Measurements from ENCODE around the gene GRIN3B.

The GRIN3B gene

DNA sequence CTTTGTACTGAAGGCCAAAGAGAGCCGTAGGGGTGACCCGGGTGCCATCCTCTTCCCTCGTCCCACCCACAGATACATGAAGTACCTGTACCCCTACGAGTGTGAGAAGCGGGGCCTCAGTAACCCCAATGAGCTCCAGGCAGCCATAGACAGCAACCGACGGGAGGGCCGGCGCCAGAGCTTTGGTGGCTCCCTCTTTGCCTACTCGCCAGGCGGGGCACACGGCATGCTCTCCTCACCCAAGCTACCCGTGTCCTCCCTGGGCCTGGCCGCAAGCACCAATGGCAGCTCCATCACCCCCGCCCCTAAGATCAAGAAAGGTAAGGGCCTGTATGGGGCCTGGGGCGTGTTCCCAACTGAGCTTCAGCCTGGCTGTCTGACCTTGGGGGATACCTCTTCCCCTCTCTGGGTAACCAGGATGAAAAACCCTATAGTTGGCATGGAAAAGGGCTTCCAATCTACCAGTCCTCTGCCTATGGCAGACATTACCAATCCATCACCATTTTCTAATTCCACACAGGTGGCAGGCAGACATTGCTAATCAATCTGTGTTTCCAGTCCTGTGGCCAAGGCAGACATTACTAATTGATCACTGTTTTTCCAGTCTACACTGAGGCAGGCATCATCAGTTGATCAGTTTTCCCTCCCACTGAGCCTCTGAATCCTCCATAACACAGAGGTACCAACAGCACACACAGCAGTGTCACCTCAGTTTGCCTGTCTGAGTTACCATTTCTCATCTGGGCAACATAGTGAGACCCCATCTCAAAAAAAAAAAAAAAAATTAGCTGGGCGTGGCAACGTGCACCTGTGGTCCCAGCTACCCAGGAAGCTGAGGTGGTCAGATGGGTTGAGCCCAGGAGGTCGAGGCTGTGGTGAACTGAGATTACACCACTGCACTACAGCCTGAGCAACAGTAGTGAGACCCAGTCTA is 35.2 kb upstream of the GRIN3B start:
- DNase-seq (ENCODE audit: low read depth) = no peak

GRCh38 chr19:966485-967088 is 33.6 kb upstream of the GRIN3B start:
- no peak for DNase-seq (ENCODE audit: low read depth)

GRCh38 chr19:970695-971094 is 29.5 kb upstream of the GRIN3B start:
- DNase-seq (ENCODE audit: low read depth) = no peak

DNA sequence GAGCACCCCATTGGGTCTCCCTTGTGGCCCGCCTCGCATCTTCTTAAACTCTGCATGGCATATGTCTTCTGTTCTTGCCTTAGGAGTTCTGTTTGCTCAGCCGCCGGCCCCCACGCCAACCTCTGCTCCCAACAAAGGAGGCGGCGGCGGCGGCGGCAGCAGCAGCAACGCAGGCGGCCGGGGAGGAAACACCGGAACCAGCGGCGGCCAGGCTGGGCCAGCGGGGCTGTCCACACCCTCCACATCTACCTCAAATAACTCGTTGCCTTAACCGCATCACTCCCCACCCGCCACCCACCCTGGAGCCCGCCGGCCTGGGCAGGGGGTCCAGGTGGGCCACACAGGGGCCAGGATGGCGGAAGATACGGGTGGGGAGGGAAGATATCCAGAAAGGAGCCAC is 28.4 kb upstream of the GRIN3B start:
- DNase-seq (ENCODE audit: low read depth) = no peak

GRCh38 chr19:972281-972680 is 27.9 kb upstream of the GRIN3B start:
- no peak for DNase-seq (ENCODE audit: low read depth)

DNA sequence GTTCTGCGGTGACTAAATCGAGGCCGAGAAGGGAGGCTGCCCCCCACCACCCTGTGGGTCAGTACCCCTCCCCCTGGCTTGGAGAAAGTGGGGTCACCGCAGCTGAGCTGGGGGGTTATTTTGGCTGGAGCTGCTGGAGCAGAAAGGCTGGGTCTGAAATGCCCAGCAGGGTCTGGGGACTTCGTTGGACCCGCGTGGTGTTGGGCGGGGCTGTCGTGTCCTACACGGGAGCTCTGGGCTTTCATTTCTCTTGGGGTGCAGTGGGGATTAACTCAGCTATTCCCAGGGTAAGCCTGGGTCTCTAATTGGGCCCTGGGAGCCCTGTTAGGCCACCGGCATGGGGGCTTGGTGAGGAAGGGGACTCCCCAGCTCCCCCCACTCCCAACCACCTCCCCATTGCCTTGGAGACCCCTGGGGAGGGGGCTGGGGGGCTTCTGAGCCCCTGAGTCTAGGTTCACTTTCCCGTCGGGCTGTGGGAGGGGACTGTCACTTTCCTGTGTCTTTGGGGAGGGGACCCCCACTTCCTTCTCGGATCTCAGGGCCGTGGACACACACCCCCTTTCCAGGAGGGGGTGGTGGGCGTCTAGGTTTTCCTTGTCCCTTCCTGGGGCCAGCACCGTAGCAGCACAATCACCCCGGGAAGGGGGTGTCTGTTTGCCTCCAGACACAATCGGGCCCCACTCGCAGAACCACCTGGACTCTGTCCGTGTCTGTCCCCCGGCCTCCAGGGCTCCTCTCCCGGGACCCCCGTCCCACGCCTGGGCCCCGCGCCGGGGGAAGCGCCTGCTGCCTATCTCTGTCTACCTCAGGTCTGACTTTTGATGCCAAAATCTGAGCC is 26.3 kb upstream of the GRIN3B start:
- no peak for DNase-seq (ENCODE audit: low read depth)

DNA sequence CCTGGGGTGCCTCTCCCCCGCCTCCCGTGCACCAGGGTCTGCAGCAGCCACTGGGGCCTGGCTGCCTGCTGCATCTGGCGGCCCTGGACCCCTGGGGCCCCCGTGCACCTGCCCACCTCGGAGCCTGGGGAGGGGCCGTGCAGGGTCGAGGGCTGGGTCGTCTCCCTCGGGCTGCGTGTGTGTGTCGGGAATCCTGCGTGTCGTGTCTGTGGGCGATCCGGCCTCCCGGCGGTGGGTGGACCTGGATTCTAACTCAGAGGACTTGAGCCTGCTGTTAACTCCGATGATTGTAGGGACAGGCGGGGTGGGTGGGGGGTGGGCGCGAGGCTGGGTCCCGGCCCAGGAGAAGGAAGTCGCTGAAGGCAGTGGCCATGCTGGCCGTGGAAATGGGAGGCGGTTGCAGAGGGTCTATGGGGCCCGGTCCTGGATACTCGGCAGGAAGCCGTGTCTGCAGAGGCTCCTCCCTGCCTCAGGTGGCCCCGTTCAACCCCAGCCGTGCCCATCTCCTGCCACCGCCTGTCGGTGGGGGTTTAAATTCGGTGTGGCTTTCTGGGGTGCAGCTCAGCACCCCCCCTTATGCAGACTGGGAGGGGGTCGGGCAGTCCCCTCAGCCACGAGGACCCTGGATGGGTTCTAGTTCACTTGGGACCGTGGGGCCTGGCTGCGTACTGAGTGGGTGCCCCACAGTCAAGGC is 25.5 kb upstream of the GRIN3B start:
- no peak for DNase-seq (ENCODE audit: low read depth)

- DNase-seq (ENCODE audit: low read depth) = no peak
These were observed 23.7 kb upstream of the GRIN3B start for GRCh38 chr19:976476-976875.

- DNase-seq (ENCODE audit: low read depth) = no peak
These were observed 23.2 kb upstream of the GRIN3B start for GRCh38 chr19:977058-977464.

- DNase-seq (ENCODE audit: low read depth) = no peak
These were observed 20.9 kb upstream of the GRIN3B start for GRCh38 chr19:979318-979741.

- peak; percentile 23 for DNase-seq (ENCODE audit: low read depth)
These were observed 19.9 kb upstream of the GRIN3B start for GRCh38 chr19:980133-980998.

- DNase-seq (ENCODE audit: low read depth) = peak; percentile 65
These were observed 17.6 kb upstream of the GRIN3B start for GRCh38 chr19:982567-983170.

DNA sequence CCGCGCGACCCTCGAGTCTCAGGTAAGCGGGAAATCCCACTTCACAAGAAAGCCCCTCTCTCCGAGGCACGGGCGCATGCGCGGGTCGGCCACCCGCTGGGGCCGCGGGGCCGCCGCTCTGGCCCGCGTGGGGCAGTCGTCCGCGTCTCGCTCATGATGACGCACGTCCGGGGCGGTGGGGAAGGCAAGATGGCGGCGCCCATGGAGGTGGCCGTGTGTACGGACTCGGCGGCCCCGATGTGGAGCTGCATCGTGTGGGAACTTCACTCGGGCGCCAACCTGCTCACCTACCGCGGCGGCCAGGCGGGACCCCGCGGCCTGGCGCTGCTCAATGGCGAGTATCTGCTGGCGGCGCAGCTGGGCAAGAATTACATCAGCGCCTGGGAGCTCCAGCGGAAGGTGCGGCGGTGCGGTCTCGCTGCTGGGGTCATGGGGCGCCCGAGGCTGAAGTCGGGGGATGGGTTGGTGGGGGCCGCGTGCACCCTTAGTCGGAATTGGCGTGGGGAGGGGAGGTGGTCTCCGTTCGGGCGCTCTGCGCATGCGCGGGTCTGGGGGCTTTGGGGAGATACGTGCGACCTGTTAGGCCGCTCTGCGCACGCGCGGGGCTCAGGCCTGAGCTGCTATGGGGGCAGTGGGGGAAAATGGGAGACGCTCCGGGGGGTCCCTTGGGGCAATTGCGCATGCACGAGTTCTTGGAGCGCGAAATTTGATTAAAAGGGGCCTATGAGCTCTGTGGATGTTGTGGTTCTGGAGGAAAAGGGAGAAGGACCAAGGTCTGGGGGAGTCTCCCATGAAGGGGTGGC is 15.9 kb upstream of the GRIN3B start, which contains the start of gene WDR18:
TSS of gene WDR18 (plus strand) at position 181 of the 803 bp plus-strand sequence. CDS start at position 190, 9 bp downstream.
- DNase-seq (ENCODE audit: low read depth) = peak; percentile 90

GRCh38 chr19:986083-986482 is 14.1 kb upstream of the GRIN3B start:
- no peak for DNase-seq (ENCODE audit: low read depth)

- no peak for DNase-seq (ENCODE audit: low read depth)
These were observed 12.1 kb upstream of the GRIN3B start for GRCh38 chr19:988081-988480.

GRCh38 chr19:988510-988909 is 11.7 kb upstream of the GRIN3B start:
- DNase-seq (ENCODE audit: low read depth) = no peak

GRCh38 chr19:989381-990081 is 10.7 kb upstream of the GRIN3B start:
- DNase-seq (ENCODE audit: low read depth) = no peak

DNA sequence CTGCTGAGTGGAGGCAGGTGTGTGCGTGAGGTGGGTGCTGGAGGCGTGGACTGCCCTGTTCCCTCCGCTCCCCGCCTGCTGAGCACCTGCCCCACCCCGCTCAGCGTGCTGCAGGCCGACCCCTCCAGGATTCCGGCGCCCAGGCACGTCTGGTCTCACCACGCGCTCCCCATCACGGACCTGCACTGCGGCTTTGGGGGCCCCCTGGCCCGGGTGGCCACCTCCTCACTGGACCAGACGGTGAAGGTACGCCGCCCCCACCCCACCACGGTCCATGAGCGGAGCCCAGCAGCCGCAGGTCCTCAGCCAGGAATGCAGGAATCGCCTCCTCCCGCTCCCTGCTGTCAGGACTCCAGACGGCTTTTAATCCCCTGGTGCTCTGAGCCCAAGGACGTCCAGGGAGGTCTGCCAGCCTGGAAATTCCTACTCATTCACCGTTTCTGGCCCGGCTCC is 10.1 kb upstream of the GRIN3B start:
- no peak for DNase-seq (ENCODE audit: low read depth)

DNA sequence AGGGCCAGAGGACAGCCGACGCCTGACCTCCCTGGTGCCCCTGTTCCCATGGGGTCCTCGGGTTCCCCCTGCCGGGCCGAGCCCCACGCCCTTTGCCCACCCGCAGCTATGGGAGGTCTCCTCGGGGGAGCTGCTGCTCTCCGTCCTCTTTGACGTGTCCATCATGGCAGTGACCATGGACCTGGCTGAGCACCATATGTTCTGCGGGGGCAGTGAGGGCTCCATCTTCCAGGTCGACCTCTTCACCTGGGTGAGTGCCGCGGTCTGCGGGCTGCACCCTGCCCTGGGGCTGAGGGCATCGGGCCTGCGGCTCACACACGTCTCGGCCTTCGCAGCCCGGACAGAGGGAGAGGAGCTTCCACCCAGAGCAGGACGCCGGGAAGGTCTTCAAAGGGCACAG is 9.5 kb upstream of the GRIN3B start:
- no peak for DNase-seq (ENCODE audit: low read depth)

Measured in EH (cell line).